Caco-2 (cell line): ENCODE data around the gene PROX2. TPM values are rescaled to one million over a fixed set of nuclear protein-coding genes. Genes with fewer than 3 reads are reported as not detected.

Experiments used
- BruUV-seq: library from RNA; stranded (reverse); fragments of 400-500 nt; replicated peaks from 2 replicates; lab custom pipeline; 2021; lab: Mats Ljungman, UMichigan
- CTCF ChIA-PET: fragments of 300-600 bp; sonication (Branson Sonifier 250); formaldehyde crosslinking; loops from one replicate; lab custom pipeline; 2022; ENCODE audit warnings: antibody characterized with exemption; lab: Charles Lee
- POLR2A ChIA-PET: fragments of 300-600 bp; sonication (Branson Sonifier 250); formaldehyde crosslinking; loops from one replicate; lab custom pipeline; 2022; ENCODE audit warnings: antibody characterized with exemption; lab: Charles Lee
- DNase-seq, 2 experiments: peaks; one replicate each; pipeline versions ENCODE4 v3.0.0 to v3.0.0-alpha.2; 2020 to 2022
- H3K27me3 ChIP-seq: replicated peaks from 2 replicates; pipeline ENCODE4 v1.6.0; 2011; ENCODE audit warnings: low read length; ENCODE audit not compliant: control insufficient read depth, insufficient read depth
- H3K36me3 ChIP-seq: 2 replicates; pipeline ENCODE4 v1.5.1; 2011; ENCODE audit warnings: low read length; ENCODE audit not compliant: control insufficient read depth, insufficient read depth
- H3K4me1 ChIP-seq: fragments of 250-450 bp; sonication (Bioruptor Pico); 2 replicates; pipeline ENCODE4 v1.5.1; 2020; ENCODE audit warnings: mild to moderate bottlenecking
- H3K4me3 ChIP-seq: 2 replicates; pipeline ENCODE4 v1.5.1; 2011; ENCODE audit warnings: low read depth, mild to moderate bottlenecking, control low read depth, low read length
- H3K9me3 ChIP-seq: fragments of 250-450 bp; sonication (Bioruptor Pico); 2 replicates; pipeline ENCODE4 v1.5.1; 2020; ENCODE audit warnings: mild to moderate bottlenecking, moderate library complexity
- H3K27ac Mint-ChIP-seq: one replicate; pipeline ENCODE4 v1.8.0; 2022; ENCODE audit warnings: mixed read lengths; ENCODE audit not compliant: unreplicated experiment
- H3K27me3 Mint-ChIP-seq: one replicate; pipeline ENCODE4 v1.8.0; 2022; ENCODE audit warnings: mixed read lengths; ENCODE audit not compliant: insufficient read depth, unreplicated experiment
- H3K36me3 Mint-ChIP-seq: one replicate; pipeline ENCODE4 v1.8.0; 2022; ENCODE audit warnings: mild to moderate bottlenecking, mixed read lengths; ENCODE audit not compliant: insufficient read depth, unreplicated experiment
- H3K4me1 Mint-ChIP-seq: one replicate; pipeline ENCODE4 v1.8.0; 2022; ENCODE audit warnings: low read depth, mixed read lengths; ENCODE audit not compliant: unreplicated experiment
- H3K4me3 Mint-ChIP-seq: one replicate; pipeline ENCODE4 v1.8.0; 2022; ENCODE audit warnings: mild to moderate bottlenecking, moderate library complexity, mixed read lengths; ENCODE audit not compliant: unreplicated experiment
- H3K9me3 Mint-ChIP-seq: one replicate; pipeline ENCODE4 v1.8.0; 2022; ENCODE audit warnings: mixed read lengths; ENCODE audit not compliant: unreplicated experiment
- intact Hi-C: fragments of 100-400 bp; cut with micrococcal nuclease; formaldehyde crosslinking; loops from one replicate; pipeline ENCODE4 v1.10.0; 2022; ENCODE audit not compliant: unreplicated experiment
- total RNA-seq: library from RNA; stranded (reverse); gene quantifications from 2 replicates; pipeline ENCODE4 v1.2.3, GENCODE V29; 2022
- TF ChIP-seq, protein P1 (sequence below), 2 experiments: fragments of 200-600 bp in 1 of 2; IDR thresholded peaks; 1 replicate in 1 of 2; 2 replicates in 1 of 2; pipeline versions ENCODE4 v1.5.1 to v1.8.0; 2011 to 2022; ENCODE audit warnings: antibody characterized with exemption in 1 of 2, control low read depth in 1 of 2, inconsistent platforms in 1 of 2, low read depth in 1 of 2, low read length in 1 of 2, mild to moderate bottlenecking in 1 of 2, moderate library complexity in 1 of 2; ENCODE audit not compliant: insufficient read depth in 1 of 2, severe bottlenecking in 1 of 2, unreplicated experiment in 1 of 2

The PROX2 gene
- total RNA-seq, 1 experiment from 2014 or later = not detected

DNA sequence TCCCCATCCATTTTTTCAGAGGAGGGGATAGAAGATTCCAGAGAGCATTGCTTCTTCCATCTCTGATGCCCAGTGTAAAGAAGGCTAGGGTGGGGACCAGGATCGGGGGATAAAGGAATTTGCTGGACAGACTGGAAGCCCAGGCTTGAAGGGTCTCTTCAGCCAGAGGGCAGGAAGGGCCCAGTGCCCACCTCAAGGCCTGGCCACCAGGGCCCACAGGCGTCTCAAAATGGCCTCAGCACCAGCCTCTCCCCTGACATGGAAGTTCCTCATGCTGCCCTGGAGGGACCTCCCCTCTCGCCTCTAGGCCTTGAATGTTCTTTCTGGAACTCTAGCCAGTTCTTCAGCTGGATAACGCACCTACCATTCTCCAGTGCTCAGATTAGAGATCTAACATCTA is 44.3 kb upstream of the PROX2 start:
- CTCF ChIA-PET = no interaction called here

DNA sequence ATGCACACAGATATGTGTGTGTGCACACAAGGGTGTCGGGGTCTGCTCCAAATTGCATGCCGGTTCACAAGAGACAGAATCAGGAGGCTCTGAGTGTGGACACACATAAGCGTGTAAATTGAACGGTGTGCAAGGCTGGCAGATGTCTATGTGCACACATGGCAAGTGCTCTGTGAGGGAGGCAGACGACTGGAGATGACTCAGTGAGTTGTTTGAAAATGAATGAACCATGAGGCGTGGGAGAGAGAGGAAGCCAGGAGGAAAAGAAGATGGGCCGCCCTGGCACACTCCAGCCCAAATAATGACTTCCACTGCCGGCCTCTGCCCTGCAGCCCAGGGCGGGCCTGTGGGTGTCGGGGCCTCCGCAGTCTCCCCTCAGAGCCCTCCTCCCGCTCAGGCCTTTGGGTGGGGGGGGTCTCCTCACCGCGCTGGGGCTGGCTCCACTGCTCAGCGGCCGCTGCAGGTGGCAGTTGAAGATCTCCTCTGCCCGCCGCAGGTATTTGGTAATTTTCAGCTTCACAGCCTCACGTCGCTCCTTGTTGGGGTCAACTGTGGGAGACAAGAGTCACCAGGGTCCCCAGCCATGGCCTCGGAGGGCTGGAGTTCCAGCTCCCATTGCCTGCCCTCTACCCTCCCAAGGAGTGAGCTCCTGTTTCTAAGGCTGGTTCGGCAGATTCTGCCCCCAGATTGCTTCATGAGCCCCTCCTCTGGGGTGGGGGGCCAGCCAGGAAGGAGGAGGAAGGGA is 43.6 kb upstream of the PROX2 start:
- no peaks in the 10 kb centered on the region for H3K4me1 Mint-ChIP-seq
- no peaks in the 10 kb centered on the region for H3K9me3 Mint-ChIP-seq
- CTCF ChIA-PET = no interaction called here
- no peak overlapping the region for H3K27ac Mint-ChIP-seq
- intact Hi-C loops = no loop called here
- Histone ChIP-seq H3K4me1 (no peaks in the 10 kb centered on the region), H3K4me3 (no peak overlapping the region), H3K9me3 (no peaks in the 10 kb centered on the region), H3K36me3 (no peaks in the 10 kb centered on the region), H3K27me3 (no peaks in the 10 kb centered on the region)
- BruUV-seq = no TSS peak
- H3K27me3 Mint-ChIP-seq = no peaks in the 10 kb centered on the region
- peaks cover 4% of the 10 kb centered on the region for H3K36me3 Mint-ChIP-seq
- no peak overlapping the region for H3K4me3 Mint-ChIP-seq
- TF ChIP-seq, protein P1, sequence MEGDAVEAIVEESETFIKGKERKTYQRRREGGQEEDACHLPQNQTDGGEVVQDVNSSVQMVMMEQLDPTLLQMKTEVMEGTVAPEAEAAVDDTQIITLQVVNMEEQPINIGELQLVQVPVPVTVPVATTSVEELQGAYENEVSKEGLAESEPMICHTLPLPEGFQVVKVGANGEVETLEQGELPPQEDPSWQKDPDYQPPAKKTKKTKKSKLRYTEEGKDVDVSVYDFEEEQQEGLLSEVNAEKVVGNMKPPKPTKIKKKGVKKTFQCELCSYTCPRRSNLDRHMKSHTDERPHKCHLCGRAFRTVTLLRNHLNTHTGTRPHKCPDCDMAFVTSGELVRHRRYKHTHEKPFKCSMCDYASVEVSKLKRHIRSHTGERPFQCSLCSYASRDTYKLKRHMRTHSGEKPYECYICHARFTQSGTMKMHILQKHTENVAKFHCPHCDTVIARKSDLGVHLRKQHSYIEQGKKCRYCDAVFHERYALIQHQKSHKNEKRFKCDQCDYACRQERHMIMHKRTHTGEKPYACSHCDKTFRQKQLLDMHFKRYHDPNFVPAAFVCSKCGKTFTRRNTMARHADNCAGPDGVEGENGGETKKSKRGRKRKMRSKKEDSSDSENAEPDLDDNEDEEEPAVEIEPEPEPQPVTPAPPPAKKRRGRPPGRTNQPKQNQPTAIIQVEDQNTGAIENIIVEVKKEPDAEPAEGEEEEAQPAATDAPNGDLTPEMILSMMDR (IDR thresholded peaks at IDR 0.05; ENCODE audit: insufficient read depth in 1 of 2, low read depth in 1 of 2, low read length in 1 of 2, severe bottlenecking in 1 of 2, unreplicated experiment in 1 of 2) = no peak
- no peak for DNase-seq
- POLR2A ChIA-PET = interaction anchor here (0.8 kb wide), 1 partner anchor 135 kb away, joined by 4 read pairs; no protein-coding TSS in a partner anchor

More for the DNA sequence above, 44.3 kb upstream of the PROX2 start:
- no peaks in the 10 kb centered on the region for H3K36me3 ChIP-seq
- H3K9me3 Mint-ChIP-seq = no peaks in the 10 kb centered on the region
- intact Hi-C loops = no loop called here
- no peak overlapping the region for H3K4me3 ChIP-seq
- H3K27me3 Mint-ChIP-seq = no peaks in the 10 kb centered on the region
- peaks cover 4% of the 10 kb centered on the region for H3K36me3 Mint-ChIP-seq
- BruUV-seq = no TSS peak
- no peaks in the 10 kb centered on the region for H3K4me1 ChIP-seq
- DNase-seq = no peak
- no peak overlapping the region for H3K4me3 Mint-ChIP-seq
- H3K4me1 Mint-ChIP-seq = no peaks in the 10 kb centered on the region
- no peaks in the 10 kb centered on the region for H3K9me3 ChIP-seq
- TF ChIP-seq, protein P1 (IDR thresholded peaks at IDR 0.05; ENCODE audit: insufficient read depth in 1 of 2, low read depth in 1 of 2, low read length in 1 of 2, severe bottlenecking in 1 of 2, unreplicated experiment in 1 of 2) = no peak
- no peaks in the 10 kb centered on the region for H3K27me3 ChIP-seq
- no peak overlapping the region for H3K27ac Mint-ChIP-seq
- POLR2A ChIA-PET = interaction anchor here (0.8 kb wide), 1 partner anchor 135 kb away, joined by 4 read pairs; no protein-coding TSS in a partner anchor

DNA sequence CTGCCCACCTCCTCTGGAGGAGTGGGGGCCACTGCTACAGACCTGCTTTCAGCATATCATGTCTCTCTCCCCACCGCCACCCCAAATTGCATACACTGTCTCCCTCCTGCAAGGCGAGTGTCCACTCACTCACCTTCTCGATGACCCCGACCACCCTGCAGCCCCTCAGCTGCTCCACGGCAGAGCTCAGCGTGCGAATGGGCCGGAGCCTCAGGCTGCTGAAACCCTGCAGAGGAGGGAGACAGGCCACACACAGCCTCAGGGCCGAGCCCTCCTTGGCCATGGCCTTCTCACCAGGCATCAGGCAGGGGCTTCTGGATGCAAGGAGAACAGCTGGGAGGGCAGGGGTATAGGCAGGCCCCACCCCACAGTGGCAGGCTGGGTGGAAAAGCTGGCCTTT is 42.4 kb upstream of the PROX2 start:
- Mint-ChIP-seq H3K36me3 (peaks cover 4% of the 10 kb centered on the region), H3K4me1 (no peaks in the 10 kb centered on the region), H3K27ac (no peak overlapping the region), H3K27me3 (no peaks in the 10 kb centered on the region), H3K9me3 (no peaks in the 10 kb centered on the region), H3K4me3 (no peak overlapping the region)
- no peak overlapping the region for H3K4me3 ChIP-seq
- ChIA-PET CTCF (interaction anchor here (0.6 kb wide), 1 partner anchor 235 kb away, joined by 5 read pairs; no protein-coding TSS in a partner anchor), POLR2A (no interaction called here)
- intact Hi-C loops = no loop called here
- no TSS peak for BruUV-seq
- no peak for DNase-seq
- H3K4me1 ChIP-seq = no peaks in the 10 kb centered on the region
- H3K27me3 ChIP-seq = no peaks in the 10 kb centered on the region
- no peaks in the 10 kb centered on the region for H3K36me3 ChIP-seq
- TF ChIP-seq, protein P1 (IDR thresholded peaks at IDR 0.05; ENCODE audit: insufficient read depth in 1 of 2, low read depth in 1 of 2, low read length in 1 of 2, severe bottlenecking in 1 of 2, unreplicated experiment in 1 of 2) = no peak
- H3K9me3 ChIP-seq = no peaks in the 10 kb centered on the region
